ENCODE data around the gene PBLD.

- TF ChIP-seq CTCF (IDR thresholded peaks at IDR 0.05; ENCODE audit: low read depth, low read length) (no peak), POLR2A (IDR thresholded peaks at IDR 0.05; ENCODE audit: extremely low read depth, insufficient read length) (no peak)
Measured at GRCh38 chr10:68276224-68276623, 56.5 kb downstream of the PBLD start.

Measured in NB4 (cell line).